ENCODE results near the gene TRAF3IP1.
"Not testable (repeated sequence)": the region's sequence is repeated elsewhere in the genome, so short reads cannot be mapped to it uniquely, and the experiment has no call there.

TRAF3IP1 gene

DNA sequence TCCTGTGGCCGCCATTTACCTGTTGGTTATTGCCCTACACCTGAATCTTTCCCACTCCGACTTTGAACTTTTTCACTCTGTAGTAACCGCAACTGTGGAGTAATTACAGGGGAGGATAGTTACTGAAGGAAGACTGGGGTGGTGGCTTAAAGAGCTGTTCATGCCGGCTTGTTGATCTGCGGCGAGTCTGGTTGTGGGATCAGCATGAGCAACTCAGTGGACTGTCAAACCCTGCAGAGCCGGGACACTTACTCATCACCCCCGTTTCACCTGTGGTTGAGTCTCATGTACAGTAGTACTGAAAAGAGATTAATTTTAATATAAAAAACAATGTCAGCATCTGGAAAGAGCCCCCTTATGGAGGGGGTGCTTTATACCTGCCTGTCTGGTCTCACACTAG lies 108.5 kb downstream of the TRAF3IP1 start:
- no peak for DNase-seq

DNA sequence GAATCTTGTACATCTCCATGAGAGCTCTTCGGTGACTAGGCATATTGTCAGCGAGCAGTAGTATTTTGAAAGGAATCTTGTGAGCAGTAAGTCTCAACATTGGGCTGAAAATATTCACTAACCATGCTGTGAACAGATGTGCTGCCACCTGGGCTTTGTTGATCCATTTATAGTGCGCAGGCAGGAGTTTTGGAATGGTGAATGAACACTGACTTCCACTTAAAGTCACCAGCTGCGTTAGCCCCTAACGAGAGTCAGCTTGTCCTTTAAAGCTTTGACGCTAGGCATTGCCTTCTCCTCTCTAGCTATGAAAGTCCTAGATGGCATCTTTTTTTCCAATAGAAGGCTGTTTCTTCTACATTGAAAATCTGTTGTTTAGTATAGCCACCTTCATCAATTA lies 110.5 kb downstream of the TRAF3IP1 start:
- DNase-seq, result no peak

DNA sequence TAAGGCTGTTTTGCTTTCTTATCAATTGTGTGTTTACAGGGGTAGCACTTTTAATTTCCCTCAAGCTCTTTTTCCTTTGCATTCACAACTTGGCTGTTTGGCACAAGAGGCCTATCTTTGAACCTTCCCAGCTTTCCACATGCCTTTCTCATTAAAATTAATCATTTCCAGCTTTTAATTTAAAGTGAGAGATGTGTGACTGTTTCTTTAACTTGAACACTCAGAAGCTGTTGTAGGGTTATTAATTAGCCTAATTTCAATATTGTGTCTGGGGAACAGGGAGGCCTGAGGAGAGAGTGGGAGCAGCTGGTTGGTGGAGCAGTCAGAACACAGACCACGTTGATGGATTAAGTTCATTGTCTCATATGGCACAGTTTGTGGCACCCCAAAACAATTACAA lies 111.1 kb downstream of the TRAF3IP1 start:
- DNase-seq, result no peak

DNA sequence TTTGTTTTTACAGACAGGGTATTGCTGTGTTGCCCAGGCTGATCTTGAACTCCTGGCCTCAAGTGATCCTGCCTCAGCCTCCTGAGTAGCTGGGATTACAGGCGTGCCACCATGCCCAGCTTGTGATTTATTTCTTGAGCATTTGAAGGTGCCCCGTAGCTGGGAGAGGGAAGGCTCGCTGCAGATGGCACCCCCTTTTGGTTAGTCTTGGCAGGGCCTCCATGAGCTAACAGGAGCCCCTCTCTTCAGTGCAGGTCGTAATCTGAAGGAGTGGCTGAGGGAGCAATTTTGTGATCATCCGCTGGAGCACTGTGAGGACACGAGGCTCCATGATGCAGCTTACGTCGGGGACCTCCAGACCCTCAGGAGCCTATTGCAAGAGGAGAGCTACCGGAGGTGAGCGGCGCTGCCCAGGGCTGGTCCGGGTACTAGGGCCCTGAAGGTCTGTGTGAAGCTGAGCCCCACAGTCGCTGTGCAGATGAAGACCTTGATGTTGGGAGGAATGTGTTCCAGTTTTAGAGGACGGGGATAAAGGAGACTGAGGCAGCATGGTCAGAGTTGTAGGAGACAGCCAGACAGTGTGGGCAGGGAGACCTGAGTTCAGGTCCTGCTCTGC lies 113.1 kb downstream of the TRAF3IP1 start:
- DNase-seq, result no peak

DNA sequence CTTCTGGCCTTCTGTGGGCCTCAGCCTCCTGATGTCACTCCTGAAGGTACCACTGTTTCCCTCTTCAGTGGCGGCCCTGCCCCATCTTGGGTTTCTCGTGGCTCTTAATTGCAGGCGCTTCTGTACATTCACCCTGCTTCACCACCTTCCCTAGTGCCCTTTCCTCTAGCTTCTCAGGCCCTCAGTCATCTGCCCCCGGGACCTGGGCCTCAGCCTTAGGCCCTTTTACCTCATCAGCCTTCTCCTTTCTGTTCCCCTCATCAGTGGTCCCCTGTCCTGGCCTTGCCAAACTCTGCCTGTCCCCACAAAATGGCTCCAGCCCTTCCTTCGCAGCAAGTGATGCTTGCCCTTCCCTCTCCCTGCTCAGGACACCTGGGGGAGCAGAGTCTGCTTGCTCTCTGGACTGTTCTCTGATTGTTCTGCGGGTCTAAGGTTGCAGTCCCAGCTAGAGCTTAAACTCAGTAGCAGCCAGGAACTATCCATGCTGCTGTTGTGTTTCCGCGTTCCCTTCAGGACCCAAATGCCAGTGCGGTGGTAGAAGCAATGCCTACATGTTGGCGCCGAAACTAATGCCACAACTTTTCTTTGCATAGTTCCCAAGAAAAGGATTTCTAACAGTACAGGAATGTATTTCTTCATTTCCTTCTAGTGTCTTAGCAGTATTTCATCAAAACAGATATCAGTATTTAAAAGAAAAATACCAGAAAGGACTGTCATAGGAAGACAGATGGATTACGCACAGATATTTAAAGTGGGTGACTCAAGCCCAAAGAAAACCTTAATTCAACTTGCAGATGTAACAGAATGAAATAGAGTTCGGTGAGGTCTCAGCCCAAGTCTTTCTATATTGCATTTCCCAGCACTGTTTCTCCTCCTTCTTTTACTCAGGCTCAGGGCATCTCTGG lies 113.9 kb downstream of the TRAF3IP1 start:
- DNase-seq, result no peak

DNA sequence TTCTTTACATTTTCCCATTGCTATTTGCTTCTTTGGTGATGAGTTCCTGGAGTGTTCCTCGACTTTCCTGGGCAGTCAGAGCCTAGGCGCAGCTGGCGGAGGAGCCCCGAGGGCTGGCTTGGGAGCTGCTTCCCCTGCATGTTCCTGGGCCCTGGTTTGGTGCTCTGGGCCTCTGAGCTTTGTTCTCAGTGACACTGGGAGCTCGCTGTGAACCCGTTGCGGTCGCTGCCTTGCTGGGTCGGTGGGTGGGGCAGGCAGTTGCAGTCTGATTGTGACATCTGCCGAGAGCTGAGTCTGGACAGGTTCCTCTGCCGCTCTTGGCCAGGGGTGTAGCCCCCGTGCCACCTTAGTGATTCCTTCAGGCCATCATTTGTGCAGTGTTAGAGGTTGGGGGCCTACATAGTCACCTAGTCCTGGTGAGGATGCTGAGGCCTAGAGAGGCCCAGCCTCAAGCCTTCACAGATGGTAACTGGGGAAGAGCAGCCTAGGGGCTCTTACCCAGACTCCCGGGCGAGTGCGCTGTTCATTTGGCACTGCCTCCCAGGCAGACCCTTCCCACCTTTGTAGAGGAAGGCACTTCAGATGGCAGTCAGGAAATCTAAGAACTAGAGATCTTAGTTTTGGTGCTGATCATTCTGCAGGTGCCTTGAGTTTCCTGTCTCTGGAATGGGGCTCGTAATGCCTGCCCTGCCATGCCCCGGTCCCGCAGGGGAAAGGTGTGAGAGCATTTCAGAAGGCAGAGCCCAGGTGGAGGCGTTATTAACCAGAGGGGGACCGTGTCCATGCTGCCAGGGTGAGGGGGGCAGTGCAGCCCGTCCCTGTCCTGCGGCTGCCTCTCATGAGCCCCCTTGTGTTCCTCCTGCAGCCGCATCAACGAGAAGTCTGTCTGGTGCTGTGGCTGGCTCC lies 114.8 kb downstream of the TRAF3IP1 start:
- no peak for DNase-seq

DNA sequence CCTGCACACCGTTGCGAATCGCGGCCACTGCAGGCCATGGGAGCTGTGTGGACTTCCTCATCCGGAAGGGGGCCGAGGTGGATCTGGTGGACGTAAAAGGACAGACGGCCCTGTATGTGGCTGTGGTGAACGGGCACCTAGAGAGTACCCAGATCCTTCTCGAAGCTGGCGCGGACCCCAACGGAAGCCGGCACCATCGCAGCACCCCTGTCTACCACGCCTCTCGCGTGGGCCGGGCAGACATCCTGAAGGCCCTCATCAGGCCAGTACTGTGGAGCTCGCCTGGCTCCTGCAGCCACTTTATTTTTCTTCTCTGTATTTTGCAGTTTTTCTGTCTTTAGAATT lies 115.4 kb downstream of the TRAF3IP1 start:
- DNase-seq, result no peak

DNA sequence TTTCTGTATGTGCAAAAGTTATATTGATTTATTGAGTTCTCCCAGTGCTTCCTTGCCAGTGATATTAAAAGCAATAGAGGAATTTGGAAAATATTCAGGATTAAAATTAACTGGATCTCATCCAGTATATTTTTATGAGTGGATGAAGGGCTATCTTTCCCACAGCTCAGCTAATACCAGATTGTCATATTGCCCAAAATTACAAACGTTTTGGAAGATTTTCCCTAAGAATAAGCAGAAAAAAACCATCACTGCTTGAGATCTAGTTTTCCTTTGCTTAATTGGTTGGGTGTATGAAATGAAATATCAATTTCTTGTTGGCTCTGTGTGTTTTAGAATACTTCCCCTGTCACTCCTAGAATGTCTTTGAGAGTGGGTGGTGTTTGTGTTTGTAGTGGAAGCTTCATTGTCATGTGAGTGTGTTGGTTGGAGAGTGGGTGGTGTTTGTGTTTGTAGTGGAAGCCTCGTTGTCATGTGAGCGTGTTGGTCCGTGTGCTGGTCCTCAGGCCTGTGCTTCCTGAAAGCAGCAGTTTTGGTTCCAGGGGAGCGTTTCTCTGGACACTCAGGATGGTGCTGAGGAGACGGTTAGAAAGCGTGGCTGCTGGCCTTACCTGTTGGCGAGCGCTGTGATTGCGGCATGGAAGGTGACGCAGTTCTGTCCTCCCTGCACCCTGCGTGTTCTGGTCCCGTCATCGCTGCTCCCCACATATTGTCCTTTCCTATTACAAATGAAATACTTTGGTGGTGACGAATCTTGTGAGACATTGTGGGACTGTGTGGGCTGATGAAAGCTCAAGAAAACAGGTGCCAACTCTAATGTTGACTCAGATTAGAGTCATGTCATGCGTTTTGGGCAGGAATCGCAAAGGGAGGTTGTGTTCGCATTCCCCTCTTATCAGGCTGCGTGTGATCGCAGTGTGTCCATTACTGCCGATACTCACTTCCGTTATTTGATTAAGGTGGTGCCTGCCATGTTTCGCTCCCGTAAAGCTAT lies 118.8 kb downstream of the TRAF3IP1 start:
- peak; percentile 79 to 84 for DNase-seq

DNA sequence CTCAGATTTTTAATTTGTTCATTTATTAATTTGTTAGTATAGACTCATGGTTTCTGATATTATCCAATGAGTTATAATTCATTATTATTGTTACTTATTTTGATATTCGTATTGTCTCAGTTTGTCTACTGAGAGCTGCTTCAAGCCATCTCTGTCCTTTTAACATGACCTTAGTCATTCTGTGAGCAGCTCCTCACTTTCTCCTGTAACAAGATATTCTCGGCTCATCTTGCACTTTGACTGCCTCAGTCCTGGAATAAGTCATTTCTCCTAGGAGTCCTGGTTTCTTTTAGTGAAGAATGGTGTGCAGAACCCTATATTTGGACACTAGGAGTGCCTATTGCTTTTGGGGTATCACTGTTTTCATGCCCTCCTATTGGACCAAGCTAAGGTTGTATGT lies 119.6 kb downstream of the TRAF3IP1 start:
- no peak for DNase-seq

DNA sequence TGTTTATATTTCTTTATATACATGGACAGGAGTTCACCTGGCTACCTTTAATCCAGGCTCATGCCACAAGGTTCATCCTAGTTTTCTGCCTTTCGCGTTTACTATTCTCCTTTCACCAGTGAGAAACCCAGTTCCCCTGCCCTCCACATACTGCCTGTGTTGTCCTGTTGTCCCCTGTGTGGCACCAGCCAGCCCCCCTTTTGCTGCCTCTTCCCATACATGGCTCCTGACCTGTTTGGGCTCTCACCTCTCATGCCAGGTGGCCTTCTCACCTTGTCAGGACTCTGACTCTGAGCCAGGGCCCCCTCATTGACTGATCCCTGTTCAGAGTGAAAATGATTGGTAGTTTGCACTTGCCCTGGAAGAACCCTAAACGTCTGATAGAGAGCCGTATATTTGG lies 120.0 kb downstream of the TRAF3IP1 start:
- no peak for DNase-seq

DNA sequence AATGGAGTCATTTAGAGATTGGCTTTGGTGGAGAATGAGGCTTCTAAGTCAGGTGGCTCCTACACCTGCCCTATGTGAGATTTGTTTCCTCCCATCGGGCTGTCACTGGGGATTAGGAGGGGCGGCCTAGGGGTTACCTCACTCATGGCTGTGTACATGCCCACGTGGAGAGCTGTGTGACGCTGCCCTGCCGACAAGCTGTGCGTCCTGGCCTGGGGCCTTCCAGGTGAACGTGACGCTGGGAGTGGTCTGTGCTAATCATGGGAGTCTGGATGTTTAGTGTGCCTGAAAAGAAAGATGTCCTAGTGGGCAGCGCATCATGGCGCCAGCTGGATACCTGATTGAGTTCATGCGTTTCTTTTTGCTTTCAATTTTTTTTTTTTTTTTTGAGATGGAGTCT lies 120.4 kb downstream of the TRAF3IP1 start:
- DNase-seq, result no peak

DNA sequence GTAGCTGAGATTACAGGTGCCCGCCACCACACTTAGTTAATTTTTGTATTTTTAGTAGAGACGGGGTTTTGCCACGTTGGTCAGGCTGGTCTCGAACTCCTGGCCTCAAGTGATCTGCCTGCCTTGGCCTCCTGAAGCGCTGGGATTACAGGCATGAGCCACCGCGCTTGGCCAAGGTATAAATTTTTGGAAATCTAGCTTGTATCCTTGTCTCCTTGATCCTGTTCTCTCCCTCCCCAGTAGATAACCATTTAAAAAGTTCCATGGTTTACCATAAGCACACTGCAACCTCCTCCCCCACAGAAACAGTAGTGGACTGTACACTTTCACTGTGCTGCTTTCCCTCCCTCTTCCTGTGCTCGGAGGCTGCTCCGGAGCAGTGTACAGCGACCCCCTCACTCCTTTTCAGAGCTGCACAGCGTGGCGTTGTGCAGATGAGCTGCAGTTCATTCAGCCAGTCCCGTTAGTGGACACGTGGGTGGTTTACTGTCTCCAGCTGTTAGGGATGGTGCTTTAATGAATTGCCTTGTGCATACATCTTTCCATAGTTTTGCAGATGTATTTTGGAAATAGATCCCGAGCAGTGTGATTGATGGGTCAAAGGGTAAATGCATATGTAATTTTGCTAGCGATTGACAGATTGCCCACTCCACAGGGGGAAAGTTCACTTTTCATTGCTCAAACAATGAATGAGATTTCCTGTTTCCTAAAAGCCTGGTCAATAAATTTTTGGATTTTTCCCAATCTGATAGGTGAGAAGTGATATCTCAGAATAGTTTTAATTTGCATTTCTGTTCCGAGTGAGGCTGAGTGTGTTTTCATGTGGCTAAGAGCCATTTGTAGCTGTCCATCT lies 121.2 kb downstream of the TRAF3IP1 start:
- no peak for DNase-seq

DNA sequence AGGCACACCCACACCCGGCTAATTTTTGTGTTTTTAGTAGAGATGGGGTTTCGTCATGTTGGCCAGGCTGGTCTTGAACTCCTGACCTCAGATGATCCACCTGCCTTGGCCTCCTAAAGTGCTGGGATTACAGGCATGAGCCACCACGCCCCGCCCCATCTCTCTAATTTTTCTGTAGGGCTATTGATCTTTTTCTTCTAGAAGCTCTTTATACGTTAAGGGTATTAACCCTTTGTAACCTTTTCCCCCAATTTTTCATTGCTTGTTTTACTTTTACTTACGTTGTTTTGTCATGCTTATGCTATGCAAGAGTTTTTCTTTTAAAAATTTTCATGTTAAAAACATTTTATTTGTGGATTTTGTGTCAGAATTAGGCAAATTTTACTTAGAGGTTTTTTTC lies 121.9 kb downstream of the TRAF3IP1 start:
- not testable (repeated sequence) for DNase-seq

DNA sequence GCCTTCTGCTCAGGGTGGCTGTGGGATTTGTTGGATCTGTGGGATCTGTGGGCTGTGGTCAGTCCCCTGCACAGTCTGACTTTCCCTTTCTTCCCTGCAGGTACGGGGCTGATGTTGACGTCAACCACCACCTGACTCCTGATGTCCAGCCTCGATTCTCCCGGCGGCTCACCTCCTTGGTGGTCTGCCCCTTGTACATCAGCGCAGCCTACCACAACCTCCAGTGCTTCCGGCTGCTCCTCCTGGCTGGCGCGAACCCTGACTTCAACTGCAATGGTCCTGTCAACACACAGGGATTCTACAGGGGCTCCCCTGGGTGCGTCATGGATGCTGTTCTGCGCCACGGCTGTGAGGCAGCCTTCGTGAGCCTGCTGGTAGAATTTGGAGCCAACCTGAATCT lies 123.9 kb downstream of the TRAF3IP1 start:
- no peak for DNase-seq

DNA sequence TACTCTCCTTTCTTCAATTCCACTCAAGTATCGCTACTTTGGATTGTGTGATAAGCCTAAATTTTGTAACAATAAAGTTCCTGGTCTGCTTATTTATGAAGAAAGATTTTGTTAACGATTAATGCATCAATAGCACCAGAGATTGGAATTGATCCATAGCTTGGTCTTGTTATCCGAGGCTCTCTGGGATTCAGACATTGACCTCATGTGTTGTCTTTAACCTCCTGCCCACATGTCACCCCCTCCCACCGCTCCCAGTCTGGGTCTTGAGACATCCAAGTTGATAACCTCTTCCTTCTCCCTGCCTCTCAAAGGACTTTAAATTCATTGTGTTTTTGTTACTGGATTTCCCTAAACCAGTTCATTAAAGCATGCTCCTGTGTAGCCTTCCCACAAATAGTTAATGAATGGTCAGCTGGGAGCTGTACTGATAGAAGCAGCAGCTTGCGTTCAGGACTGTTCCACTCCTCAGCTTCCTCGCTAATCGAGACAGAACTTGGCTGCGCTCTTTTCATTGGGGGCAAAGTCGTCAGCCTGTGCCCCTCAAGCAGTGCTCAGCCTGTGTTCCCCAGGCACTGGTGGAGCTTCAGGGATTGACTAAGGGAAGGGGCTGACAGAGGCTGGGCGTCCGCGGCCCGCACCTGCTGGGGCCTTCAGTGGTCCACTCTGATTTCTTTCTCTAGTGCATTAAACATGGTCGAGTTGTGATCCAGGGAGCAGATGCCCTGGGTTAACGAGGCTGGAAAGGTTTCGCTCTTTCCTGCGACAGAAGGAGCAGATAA lies 125.3 kb downstream of the TRAF3IP1 start:
- no peak for DNase-seq

DNA sequence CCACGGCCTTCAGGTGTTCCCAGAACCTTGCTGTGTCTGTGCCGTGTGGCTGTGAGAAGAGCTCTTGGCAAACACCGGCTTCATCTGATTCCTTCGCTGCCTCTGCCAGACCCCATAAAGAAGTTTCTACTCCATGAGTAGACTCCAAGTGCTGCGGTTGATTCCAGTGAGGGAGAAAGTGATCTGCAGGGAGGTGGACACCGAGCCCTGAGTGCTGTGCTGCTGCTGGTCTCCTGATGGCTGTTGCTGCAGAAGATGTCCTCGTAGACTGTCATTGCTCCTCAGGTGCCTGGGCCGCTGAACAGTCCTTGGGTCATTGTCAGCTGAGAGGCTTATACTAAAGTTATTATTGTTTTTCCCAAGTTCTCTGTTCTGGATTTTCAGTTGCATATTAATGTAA lies 126.1 kb downstream of the TRAF3IP1 start:
- DNase-seq, result no peak

DNA sequence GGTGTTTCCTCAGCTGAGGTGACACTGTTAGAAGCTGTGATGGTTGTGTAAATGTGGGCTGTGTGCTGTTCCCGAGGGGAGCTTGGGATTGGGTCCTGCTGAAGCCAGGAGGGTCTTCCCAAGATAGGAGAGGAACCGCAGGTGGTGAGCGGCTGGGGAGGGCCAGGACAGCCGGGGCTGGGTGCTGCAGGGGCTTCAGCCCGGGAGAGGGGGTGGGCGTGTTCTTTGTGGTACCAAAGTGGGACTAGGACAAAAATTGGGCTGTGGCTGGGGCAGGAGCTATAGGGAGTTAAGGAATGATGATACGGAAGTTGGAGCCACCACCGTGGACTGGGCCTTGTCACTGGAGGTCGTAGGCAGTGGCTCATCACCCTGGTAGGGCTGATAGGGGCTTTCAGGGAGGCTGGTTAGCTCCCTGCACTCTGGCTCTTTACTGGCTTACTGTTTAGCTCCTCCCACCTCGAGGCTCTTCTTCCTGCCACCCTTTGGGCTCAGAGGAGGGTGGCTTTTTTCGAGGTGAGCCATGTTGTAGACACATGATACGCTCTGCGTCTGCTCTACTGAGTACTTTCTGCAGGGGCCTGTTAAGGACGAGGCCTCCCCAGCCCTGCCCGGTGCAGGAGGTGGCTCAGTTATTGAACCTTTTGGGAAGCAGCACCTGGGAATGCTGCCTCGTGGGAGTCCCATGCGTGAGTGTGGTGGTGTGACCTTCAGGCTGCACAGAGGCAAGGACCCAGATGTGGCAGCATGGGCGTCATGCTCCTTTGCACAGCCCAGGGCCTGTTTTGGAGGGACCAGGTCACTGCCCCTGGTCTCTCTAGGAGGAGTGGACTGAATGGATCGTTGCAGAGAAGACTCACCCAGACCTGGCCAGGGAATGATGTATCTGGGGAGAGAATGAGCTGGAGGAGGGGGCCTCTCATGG lies 128.0 kb downstream of the TRAF3IP1 start:
- no peak for DNase-seq

DNA sequence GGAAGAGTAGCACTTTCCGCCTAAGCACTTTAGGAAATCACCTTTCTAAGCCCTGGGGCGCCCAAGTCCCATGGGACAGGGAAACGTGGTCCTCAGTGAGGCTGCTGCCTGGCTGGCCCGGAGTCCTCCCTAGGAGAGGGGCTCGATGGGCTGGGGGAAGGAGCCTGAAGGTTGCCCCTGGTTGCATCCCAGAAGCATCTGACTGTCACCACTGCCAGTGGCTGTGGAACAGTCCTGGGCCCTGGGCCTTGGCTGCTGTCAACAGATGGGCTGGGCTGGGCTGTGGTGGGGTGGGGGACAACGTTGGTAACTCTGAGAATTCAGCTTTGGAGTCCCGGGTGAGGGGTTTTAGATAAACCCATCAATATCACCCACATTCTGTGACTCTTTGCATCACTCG lies 128.9 kb downstream of the TRAF3IP1 start:
- no peak for DNase-seq

DNA sequence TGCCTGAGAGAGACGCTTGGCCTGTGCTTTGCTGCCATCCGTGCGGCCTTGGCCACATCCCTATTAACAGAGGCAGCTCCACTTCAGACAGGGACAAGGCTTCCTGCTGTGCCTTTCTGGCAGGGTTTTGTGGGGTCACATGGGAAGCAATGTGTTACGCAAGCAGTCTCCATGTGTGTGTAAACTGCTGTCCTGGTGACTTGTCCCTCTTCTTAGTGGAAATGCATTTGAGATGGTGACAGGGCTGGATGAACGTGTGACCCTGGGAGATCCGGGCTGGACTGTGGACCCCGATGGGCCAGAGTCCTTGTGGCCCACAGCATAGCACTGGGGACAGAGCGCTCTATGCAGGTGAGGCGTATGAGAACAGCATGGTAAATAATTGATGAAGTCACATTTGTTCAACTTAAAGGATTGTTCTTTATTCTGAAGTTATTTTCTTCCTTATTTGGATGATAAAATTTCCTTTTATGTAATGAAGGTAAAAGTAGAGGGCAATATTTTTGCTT lies 129.6 kb downstream of the TRAF3IP1 start:
- DNase-seq, result no peak

Measured in activated T-cell treated with anti-CD3 and anti-CD28 coated beads, Interleukin-2, amount 50 U/mL, for 48 hours (primary cell).